ENCODE measurements around the gene EMILIN3. TPM values are rescaled to one million over a fixed set of nuclear protein-coding genes. Genes with fewer than 3 reads are reported as not detected.

The EMILIN3 gene
- total and polyA plus RNA-seq, 10 donors: 0.03 to 0.32 (median 0.07) TPM; not detected in 7

DNA sequence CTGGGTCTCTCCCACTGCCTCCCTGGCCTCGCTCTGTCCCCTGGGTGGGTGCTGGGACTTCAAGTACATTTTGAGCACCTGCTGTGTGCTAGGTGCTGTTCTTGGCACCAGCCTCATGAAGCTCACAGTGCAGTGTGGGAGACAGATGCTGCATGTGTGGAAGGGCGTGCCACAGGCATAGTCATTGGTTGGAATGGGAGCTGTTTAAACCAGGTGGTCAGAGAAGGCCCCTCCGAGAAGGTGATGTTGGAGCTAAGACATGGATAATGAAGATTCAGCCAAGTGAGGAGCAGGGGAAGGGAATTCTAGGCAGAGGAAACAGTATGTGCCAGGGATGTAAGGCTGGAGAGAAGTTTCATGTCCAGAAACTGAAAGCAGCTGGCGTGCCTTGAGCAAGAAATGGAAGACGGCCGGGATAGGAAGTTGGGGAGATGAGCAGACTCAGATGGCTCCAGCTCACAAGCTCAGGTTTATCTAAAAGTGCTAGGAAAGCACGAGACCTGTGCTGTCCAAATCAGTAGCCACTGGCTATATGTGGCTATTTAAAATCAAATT is 16.1 kb downstream of the EMILIN3 start:
- 73 to 81% (median 80%) methylated on average over 7 of the region's 7 CpGs for WGBS, 5 donors
- no peak overlapping the region for H3K4me3 ChIP-seq
- peaks cover 0 to 6% (median 0%) of the 10 kb centered on the region in 6 donors for H3K36me3 ChIP-seq
- intact Hi-C loops (cut with DNase I; ENCODE audit: low total_unique reads): no loop called here
- H3K4me1 ChIP-seq: no peaks in the 10 kb centered on the region
- no peaks in the 10 kb centered on the region for H3K27me3 ChIP-seq (replicated peaks in 1 of 7)
- H3K9me3 ChIP-seq: no peaks in the 10 kb centered on the region
- TF ChIP-seq CTCF (IDR thresholded peaks at IDR 0.05 in 8 of 11, conservative IDR thresholded peaks at IDR 0.05 in 3 of 11): no peak
- no peak for TF ChIP-seq POLR2A (IDR thresholded peaks at IDR 0.05)
- TF ChIP-seq POLR2AphosphoS5 (IDR thresholded peaks at IDR 0.05): no peak
- H3K27ac ChIP-seq: no peak overlapping the region
- no peak for DNase-seq

- DNase-seq: no peak
- H3K9me3 ChIP-seq: no peaks in the 10 kb centered on the region
- H3K27ac ChIP-seq: no peak overlapping the region
- WGBS, 5 donors: 83 to 100% (median 86%) methylated on average over 1 to 7 of the region's 7 CpGs
- no peaks in the 10 kb centered on the region for H3K27me3 ChIP-seq (replicated peaks in 1 of 7)
- no peak overlapping the region for H3K4me3 ChIP-seq
- intact Hi-C loops (cut with DNase I; ENCODE audit: low total_unique reads): loop anchor here (10.0 kb wide), 1 partner anchor 375 kb away; no protein-coding TSS in a partner anchor
- TF ChIP-seq POLR2A (IDR thresholded peaks at IDR 0.05) (no peak), CTCF (IDR thresholded peaks at IDR 0.05 in 8 of 11, conservative IDR thresholded peaks at IDR 0.05 in 3 of 11) (no peak), POLR2AphosphoS5 (IDR thresholded peaks at IDR 0.05) (no peak)
- no peaks in the 10 kb centered on the region for H3K4me1 ChIP-seq
- peaks cover 0 to 6% (median 0%) of the 10 kb centered on the region in 6 donors for H3K36me3 ChIP-seq
Measured at GRCh38 chr20:41349943-41350342, 16.7 kb downstream of the EMILIN3 start.

- H3K4me1 ChIP-seq: no peaks in the 10 kb centered on the region
- H3K27ac ChIP-seq: no peak overlapping the region
- intact Hi-C loops (cut with DNase I; ENCODE audit: low total_unique reads): loop anchor here (10.0 kb wide), 1 partner anchor 374 kb away; no protein-coding TSS in a partner anchor
- H3K4me3 ChIP-seq: no peak overlapping the region
- no peaks in the 10 kb centered on the region for H3K27me3 ChIP-seq (replicated peaks in 1 of 7)
- TF ChIP-seq POLR2AphosphoS5 (IDR thresholded peaks at IDR 0.05) (no peak), POLR2A (IDR thresholded peaks at IDR 0.05) (no peak), CTCF (IDR thresholded peaks at IDR 0.05 in 8 of 11, conservative IDR thresholded peaks at IDR 0.05 in 3 of 11) (no peak)
- no peak for DNase-seq
- 85 to 96% (median 88%) methylated on average over 2 of the region's 2 CpGs for WGBS, 5 donors
- peaks cover 0 to 6% (median 0%) of the 10 kb centered on the region in 6 donors for H3K36me3 ChIP-seq
- no peaks in the 10 kb centered on the region for H3K9me3 ChIP-seq
Measured at GRCh38 chr20:41349266-41349665, 17.4 kb downstream of the EMILIN3 start.

DNA sequence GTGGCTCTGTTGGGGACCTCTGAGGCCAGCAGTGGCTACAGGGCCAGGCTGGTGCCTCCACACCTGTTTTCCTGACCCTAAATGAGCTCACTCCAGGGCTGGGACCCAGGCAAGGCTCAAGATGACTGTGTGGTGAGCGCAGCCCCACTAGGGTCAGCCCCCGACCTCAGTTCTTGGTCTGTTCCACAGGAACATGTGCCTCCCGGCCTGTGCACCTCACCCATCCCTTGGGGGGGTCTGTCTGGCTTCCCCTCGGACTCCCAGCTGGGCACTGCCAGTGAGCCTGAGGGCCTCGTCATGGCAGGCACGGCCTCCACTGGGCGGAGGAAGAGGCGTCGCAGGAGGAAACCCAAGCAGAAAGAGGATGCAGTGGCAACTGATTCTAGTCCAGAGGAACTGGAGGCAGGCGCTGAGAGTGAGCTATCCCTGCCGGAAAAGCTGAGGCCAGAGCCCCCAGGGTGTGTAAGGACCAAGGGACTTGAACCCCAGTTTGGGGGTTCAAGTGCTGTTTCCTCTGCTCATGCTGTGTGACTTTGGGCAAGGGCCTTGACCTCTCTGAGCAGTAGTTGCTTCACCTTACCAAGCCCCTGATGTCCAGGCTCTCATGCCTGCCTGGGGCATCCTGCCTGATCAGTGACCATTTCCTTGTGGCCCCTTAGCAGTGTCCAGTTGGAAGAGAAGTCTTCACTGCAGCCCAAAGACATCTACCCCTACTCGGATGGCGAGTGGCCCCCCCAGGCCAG is 18.0 kb downstream of the EMILIN3 start:
- no peak overlapping the region for H3K4me3 ChIP-seq
- TF ChIP-seq POLR2AphosphoS5 (IDR thresholded peaks at IDR 0.05): no peak
- WGBS, 5 donors: 79 to 85% (median 83%) methylated on average over 11 to 13 of the region's 13 CpGs
- H3K9me3 ChIP-seq: no peaks in the 10 kb centered on the region
- H3K36me3 ChIP-seq: peaks cover 0 to 6% (median 0%) of the 10 kb centered on the region in 6 donors
- H3K4me1 ChIP-seq: no peaks in the 10 kb centered on the region
- intact Hi-C loops (cut with DNase I; ENCODE audit: low total_unique reads): loop anchor here (10.0 kb wide), 1 partner anchor 374 kb away; no protein-coding TSS in a partner anchor
- DNase-seq: no peak
- no peak overlapping the region for H3K27ac ChIP-seq
- H3K27me3 ChIP-seq (replicated peaks in 1 of 7): no peaks in the 10 kb centered on the region
